Measurements from ENCODE around the gene FCHSD2. TPM values are rescaled to one million over a fixed set of nuclear protein-coding genes. Genes with fewer than 3 reads are reported as not detected.

Gene FCHSD2
- polyA plus RNA-seq, 2 of the 4 experiments (the other 2 are of a cell fraction): 10.5 to 19.0 TPM

DNA sequence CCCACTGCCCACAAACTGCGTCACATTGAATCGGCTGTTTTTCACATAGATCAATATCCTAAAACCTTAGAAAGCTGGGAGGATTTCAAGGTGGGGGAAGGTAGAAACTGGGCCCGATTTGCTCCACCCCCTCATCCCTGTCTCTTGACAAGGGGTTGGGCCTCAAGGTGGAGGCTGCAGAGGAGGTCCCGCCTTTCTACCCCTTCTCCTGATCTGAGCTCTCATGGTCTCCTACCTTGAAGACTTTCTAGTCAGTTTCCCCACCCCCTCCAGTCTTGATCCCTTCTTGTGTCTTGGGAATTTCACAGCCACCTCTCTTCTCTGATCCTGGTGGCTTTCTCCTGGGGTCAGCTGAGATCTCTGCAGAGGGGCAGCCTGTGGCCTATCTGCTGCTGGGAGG, 343.8 kb downstream of the FCHSD2 start (continued):
- no peak for TF ChIP-seq RNF2 (IDR thresholded peaks at IDR 0.05; ENCODE audit: borderline replicate concordance, low read depth)

DNA sequence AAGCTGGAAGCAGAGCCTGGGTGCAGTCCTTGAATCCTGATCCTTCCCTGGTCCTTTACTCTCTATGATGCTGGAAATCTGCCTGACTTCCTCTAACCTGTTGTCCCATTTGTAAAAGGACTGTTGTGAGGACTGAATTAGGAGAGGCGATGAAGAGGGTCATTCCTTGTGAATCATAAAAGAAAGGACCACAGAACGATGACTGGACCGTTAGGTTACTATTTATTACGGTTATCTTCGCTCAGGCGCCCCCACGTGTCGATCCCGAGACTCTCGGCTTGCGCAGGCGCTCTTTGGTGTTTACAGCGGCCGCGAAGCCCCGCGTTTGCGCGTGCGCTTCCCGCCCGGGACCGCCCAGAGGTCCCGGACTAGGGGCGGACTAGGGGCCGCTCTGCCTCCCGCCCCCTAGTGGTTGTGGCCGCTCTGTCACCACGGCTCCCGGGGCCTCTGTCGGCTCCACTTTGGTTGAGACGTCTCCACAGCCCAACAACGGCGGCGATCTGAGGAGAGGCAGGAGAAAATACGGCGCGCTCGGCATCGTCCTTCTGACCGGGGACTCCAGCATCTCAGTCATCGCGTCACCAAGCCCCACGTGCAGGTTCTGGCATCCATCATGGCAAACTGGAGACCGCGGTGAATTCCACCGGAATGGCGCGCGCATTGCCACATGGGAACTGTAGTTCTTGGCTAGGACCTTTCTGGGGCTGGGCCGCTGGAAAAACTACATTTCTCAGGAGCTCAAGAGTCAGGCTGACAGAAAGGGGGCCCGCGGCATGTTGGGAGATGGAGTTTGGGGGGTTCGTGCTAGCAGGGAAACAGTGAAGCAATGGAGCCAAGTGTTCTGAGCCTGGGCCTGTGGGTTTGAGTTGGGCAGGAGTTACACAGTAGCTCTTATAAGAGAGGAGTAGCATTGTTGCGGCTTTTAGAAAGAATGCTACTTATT, 348.4 kb downstream of the FCHSD2 start, which contains the start of gene STARD10:
Gene STARD10, minus strand, starts transcription at position 623 of the 943 bp plus-strand sequence. CDS start 12,866 bp downstream, outside the sequence.
- peak within 1 kb of the TSS; percentile 57 for H3K4me3 ChIP-seq
- ATAC-seq (peak; percentile 93 to 97), DNase-seq (ENCODE audit: low read depth in 1 of 2, low spot score in 1 of 2) (peak; percentile 94), FAIRE-seq (peak; percentile 23)
- peak within 1 kb of the TSS; percentile 93 to 95 for H3K27ac ChIP-seq
- peak within 1 kb of the TSS; percentile 82 for H3K4me2 ChIP-seq
- ChIA-PET CTCF (interaction anchor here (0.6 to 8.4 kb wide), 44 partner anchors 9 to 500 kb away, joined by 3 to 162 read pairs (median 5); partner anchors contain the start of genes ARAP1 and ATG16L2), POLR2A (interaction anchor here (0.6 to 2.0 kb wide), 7 partner anchors 11 to 148 kb away, joined by 4 to 10 read pairs (median 5); no protein-coding TSS in a partner anchor)
- 3% methylated on average over 35 of the region's 55 CpGs for WGBS (ENCODE audit: missing lambda C conversion rate)
- H3K9me3 ChIP-seq: no peaks in the 10 kb centered on the region
- H3K4me1 ChIP-seq: peaks cover 14% of the 10 kb centered on the region
- TF ChIP-seq, protein P1, sequence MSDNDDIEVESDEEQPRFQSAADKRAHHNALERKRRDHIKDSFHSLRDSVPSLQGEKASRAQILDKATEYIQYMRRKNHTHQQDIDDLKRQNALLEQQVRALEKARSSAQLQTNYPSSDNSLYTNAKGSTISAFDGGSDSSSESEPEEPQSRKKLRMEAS (IDR thresholded peaks at IDR 0.05): peak; percentile 94
- TF ChIP-seq ZC3H11A (IDR thresholded peaks at IDR 0.05): 0 out of 2 replicates have a peak, but pooled peaks have one; percentile 3
- TF ChIP-seq, protein P2, sequence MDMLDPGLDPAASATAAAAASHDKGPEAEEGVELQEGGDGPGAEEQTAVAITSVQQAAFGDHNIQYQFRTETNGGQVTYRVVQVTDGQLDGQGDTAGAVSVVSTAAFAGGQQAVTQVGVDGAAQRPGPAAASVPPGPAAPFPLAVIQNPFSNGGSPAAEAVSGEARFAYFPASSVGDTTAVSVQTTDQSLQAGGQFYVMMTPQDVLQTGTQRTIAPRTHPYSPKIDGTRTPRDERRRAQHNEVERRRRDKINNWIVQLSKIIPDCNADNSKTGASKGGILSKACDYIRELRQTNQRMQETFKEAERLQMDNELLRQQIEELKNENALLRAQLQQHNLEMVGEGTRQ (IDR thresholded peaks at IDR 0.05): peak; percentile 76
- no peak for TF ChIP-seq HDAC2 (IDR thresholded peaks at IDR 0.05)
- peak; percentile 73; the same call in 1 of the 2 replicates for TF ChIP-seq RFX5 (IDR thresholded peaks at IDR 0.05)
- TF ChIP-seq FOXS1 (CRISPR knock-in tag; IDR thresholded peaks at IDR 0.05): 0 out of 2 replicates have a peak, but pooled peaks have one; percentile 53
- TF ChIP-seq, protein P3, sequence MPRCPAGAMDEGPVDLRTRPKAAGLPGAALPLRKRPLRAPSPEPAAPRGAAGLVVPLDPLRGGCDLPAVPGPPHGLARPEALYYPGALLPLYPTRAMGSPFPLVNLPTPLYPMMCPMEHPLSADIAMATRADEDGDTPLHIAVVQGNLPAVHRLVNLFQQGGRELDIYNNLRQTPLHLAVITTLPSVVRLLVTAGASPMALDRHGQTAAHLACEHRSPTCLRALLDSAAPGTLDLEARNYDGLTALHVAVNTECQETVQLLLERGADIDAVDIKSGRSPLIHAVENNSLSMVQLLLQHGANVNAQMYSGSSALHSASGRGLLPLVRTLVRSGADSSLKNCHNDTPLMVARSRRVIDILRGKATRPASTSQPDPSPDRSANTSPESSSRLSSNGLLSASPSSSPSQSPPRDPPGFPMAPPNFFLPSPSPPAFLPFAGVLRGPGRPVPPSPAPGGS (IDR thresholded peaks at IDR 0.05): 0 out of 3 replicates have a peak, but pooled peaks have one; percentile 44
- TF ChIP-seq RAD21 (conservative IDR thresholded peaks at IDR 0.05 in 1 of 2, IDR thresholded peaks at IDR 0.05 in 1 of 2): peak; percentile 51 to 74
- TF ChIP-seq NFE2L2 (conservative IDR thresholded peaks at IDR 0.05; ENCODE audit: low read length): no peak
- peak; percentile 89 for TF ChIP-seq KDM5A (IDR thresholded peaks at IDR 0.05)
- no peak for TF ChIP-seq FOSL2 (IDR thresholded peaks at IDR 0.05)
- 0 out of 2 replicates have a peak, but pooled peaks have one; percentile 19 for TF ChIP-seq FOSL2 (CRISPR knock-in tag; IDR thresholded peaks at IDR 0.05)
- peak; percentile 73; the same call in 1 of the 2 replicates for TF ChIP-seq PHF8 (IDR thresholded peaks at IDR 0.05; ENCODE audit: borderline replicate concordance, low read depth)
- TF ChIP-seq EHF (CRISPR knock-in tag; IDR thresholded peaks at IDR 0.05): no peak
- no peak for TF ChIP-seq HOXA7 (CRISPR knock-in tag; IDR thresholded peaks at IDR 0.05)
- TF ChIP-seq, protein P4, sequence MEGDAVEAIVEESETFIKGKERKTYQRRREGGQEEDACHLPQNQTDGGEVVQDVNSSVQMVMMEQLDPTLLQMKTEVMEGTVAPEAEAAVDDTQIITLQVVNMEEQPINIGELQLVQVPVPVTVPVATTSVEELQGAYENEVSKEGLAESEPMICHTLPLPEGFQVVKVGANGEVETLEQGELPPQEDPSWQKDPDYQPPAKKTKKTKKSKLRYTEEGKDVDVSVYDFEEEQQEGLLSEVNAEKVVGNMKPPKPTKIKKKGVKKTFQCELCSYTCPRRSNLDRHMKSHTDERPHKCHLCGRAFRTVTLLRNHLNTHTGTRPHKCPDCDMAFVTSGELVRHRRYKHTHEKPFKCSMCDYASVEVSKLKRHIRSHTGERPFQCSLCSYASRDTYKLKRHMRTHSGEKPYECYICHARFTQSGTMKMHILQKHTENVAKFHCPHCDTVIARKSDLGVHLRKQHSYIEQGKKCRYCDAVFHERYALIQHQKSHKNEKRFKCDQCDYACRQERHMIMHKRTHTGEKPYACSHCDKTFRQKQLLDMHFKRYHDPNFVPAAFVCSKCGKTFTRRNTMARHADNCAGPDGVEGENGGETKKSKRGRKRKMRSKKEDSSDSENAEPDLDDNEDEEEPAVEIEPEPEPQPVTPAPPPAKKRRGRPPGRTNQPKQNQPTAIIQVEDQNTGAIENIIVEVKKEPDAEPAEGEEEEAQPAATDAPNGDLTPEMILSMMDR (IDR thresholded peaks at IDR 0.05): peak; percentile 95
- peak; percentile 82 for TF ChIP-seq SMC3 (IDR thresholded peaks at IDR 0.05)
- 0 out of 2 replicates have a peak, but pooled peaks have one; percentile 16 for TF ChIP-seq BHLHE40 (IDR thresholded peaks at IDR 0.05; ENCODE audit: low read depth, low read length)
- TF ChIP-seq, protein P5, sequence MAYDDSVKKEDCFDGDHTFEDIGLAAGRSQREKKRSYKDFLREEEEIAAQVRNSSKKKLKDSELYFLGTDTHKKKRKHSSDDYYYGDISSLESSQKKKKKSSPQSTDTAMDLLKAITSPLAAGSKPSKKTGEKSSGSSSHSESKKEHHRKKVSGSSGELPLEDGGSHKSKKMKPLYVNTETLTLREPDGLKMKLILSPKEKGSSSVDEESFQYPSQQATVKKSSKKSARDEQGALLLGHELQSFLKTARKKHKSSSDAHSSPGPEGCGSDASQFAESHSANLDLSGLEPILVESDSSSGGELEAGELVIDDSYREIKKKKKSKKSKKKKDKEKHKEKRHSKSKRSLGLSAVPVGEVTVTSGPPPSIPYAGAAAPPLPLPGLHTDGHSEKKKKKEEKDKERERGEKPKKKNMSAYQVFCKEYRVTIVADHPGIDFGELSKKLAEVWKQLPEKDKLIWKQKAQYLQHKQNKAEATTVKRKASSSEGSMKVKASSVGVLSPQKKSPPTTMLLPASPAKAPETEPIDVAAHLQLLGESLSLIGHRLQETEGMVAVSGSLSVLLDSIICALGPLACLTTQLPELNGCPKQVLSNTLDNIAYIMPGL (CRISPR knock-in tag; IDR thresholded peaks at IDR 0.05; ENCODE audit: borderline replicate concordance): no peak
- TF ChIP-seq POLR2A (IDR thresholded peaks at IDR 0.05; ENCODE audit: low read length): peak; percentile 48
- TF ChIP-seq, protein P6, sequence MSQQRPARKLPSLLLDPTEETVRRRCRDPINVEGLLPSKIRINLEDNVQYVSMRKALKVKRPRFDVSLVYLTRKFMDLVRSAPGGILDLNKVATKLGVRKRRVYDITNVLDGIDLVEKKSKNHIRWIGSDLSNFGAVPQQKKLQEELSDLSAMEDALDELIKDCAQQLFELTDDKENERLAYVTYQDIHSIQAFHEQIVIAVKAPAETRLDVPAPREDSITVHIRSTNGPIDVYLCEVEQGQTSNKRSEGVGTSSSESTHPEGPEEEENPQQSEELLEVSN (IDR thresholded peaks at IDR 0.05; ENCODE audit: borderline replicate concordance, low read depth): peak; percentile 86; the same call in 1 of the 2 replicates
- TF ChIP-seq HOXB5 (CRISPR knock-in tag; IDR thresholded peaks at IDR 0.05): no peak
- TF ChIP-seq RCOR1 (IDR thresholded peaks at IDR 0.05; ENCODE audit: low read depth, low read length): no peak
- TF ChIP-seq, protein P7, sequence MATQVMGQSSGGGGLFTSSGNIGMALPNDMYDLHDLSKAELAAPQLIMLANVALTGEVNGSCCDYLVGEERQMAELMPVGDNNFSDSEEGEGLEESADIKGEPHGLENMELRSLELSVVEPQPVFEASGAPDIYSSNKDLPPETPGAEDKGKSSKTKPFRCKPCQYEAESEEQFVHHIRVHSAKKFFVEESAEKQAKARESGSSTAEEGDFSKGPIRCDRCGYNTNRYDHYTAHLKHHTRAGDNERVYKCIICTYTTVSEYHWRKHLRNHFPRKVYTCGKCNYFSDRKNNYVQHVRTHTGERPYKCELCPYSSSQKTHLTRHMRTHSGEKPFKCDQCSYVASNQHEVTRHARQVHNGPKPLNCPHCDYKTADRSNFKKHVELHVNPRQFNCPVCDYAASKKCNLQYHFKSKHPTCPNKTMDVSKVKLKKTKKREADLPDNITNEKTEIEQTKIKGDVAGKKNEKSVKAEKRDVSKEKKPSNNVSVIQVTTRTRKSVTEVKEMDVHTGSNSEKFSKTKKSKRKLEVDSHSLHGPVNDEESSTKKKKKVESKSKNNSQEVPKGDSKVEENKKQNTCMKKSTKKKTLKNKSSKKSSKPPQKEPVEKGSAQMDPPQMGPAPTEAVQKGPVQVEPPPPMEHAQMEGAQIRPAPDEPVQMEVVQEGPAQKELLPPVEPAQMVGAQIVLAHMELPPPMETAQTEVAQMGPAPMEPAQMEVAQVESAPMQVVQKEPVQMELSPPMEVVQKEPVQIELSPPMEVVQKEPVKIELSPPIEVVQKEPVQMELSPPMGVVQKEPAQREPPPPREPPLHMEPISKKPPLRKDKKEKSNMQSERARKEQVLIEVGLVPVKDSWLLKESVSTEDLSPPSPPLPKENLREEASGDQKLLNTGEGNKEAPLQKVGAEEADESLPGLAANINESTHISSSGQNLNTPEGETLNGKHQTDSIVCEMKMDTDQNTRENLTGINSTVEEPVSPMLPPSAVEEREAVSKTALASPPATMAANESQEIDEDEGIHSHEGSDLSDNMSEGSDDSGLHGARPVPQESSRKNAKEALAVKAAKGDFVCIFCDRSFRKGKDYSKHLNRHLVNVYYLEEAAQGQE (IDR thresholded peaks at IDR 0.05): no peak
- TF ChIP-seq JUN (IDR thresholded peaks at IDR 0.05): peak in 1 of 2 experiments; percentile 86; a peak in 3 of 5 replicates
